HG03175 (cell line): Measurements from ENCODE around the gene ARHGEF3.
"Not testable (repeated sequence)": the region's sequence is repeated elsewhere in the genome, so short reads cannot be mapped to it uniquely, and the experiment has no call there.

Source experiments
- ATAC-seq: cut with Tn5 transposase; IDR thresholded peaks from one replicate; pipeline ENCODE4 v1.9.1; 2021; ENCODE audit warnings: mild to moderate bottlenecking, moderate library complexity; ENCODE audit not compliant: unreplicated experiment

ARHGEF3 gene

DNA sequence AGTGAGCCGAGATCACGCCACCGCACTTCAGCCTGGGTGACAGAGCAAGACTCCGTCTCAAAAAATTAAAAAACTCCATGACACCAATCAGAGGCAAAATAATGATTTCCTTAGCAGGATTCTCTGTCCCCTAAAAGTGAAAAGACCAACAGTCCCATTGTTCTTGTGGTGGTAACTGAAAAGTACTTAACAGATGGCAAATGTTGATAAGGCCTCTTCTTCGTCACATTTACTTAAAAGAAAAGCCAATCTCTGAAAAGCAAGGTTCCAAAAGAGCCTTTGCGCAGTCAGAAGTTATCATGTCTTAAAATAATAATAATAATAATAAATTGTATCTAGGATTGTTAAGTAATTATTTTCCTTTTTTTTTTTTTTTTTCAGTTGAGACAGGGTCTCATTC, 62.7 kb downstream of the ARHGEF3 start:
- no peak for ATAC-seq

- ATAC-seq, result no peak
These were observed 64.7 kb downstream of the ARHGEF3 start for GRCh38 chr3:56737006-56737405.

- no peak for ATAC-seq
These were observed 69.6 kb downstream of the ARHGEF3 start for GRCh38 chr3:56732109-56732508.

- ATAC-seq, result peak; percentile 95
These were observed 76.6 kb downstream of the ARHGEF3 start for GRCh38 chr3:56725175-56725574.

- ATAC-seq, result no peak
These were observed 77.1 kb downstream of the ARHGEF3 start for GRCh38 chr3:56724676-56725075.

GRCh38 chr3:56720849-56721248, 80.9 kb downstream of the ARHGEF3 start:
- no peak for ATAC-seq

GRCh38 chr3:56718809-56719208, 82.9 kb downstream of the ARHGEF3 start:
- ATAC-seq, result not testable (repeated sequence)

DNA sequence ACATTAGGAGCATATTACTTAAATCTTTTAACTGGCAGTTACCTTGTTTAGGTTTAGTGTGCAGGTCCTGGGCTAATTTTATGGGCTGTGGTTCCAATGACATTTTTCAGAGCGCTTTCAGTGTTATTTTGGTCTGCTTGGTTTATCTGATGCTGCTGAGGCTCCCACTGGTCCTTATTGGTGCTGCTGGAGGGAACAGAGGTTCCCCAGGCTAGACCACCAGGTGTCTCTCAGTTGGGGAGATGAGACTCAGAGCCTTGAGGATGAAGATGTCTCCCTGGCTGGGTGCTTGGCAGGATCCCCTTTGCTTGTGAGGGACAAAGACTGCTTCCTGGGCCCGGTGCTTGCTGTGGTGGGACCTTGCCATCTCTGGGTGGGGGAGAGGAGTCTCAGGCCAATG, 90.4 kb downstream of the ARHGEF3 start:
- no peak for ATAC-seq

GRCh38 chr3:56707412-56707811, 94.3 kb downstream of the ARHGEF3 start:
- not testable (repeated sequence) for ATAC-seq

DNA sequence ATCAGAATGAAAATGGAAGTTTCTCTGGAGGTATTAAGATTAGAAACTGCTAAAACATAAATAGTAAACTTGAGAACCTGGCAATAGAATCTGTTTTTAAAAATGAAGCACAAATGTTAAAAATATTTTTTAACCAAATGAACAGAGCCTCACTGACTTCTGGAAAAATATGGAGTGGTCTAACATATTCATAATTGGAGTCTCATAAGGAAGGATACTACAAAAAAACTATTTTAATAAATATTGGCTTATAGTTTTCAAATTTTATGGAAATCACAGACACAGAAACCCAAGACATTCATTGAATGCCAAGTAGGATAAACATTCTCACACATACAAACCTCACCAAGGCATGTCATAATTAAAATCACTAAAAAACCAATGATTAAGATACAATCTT, 95.1 kb downstream of the ARHGEF3 start:
- no peak for ATAC-seq

DNA sequence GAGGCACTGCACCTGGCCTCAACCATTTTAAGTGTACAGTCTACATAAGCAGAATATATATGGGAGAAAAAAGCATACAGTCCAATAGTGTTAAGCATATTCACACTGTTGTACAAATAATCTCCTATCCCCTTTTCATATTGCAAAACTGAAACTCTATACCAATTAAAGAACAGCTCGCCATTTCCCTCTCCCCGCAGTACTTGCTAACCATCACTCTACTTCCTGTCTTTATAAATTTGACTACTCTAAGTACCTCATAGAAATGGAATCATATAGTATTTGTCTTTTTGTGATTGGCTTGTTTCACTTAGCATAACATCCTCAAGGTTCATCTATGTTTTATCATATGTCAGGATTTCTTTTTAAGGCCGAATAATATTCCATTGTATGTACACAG, 97.0 kb downstream of the ARHGEF3 start:
- ATAC-seq, result no peak

GRCh38 chr3:56702490-56703315, 99.0 kb downstream of the ARHGEF3 start:
- ATAC-seq, result no peak

GRCh38 chr3:56700151-56700550, 101.6 kb downstream of the ARHGEF3 start:
- no peak for ATAC-seq

- ATAC-seq, result no peak
These were observed 106.7 kb downstream of the ARHGEF3 start for GRCh38 chr3:56694867-56695683.

DNA sequence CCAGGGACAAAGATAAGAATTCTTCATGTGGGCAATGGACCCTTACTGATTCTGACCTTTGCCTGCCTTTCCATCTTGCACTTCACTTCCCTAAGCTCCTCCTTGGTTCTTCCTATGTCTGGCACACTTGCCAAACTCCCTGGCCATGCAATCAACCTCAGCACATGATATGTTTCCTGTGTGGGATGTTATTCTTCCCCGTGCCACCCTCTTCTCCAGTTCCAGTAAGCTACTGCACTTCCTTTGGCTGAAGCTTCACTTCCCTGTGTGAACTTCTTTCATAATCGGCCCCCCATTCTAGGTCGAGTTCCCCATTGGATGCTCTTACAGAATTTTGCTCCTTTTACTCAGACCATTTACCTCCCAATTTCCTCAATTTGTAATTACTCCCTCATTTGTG, 108.0 kb downstream of the ARHGEF3 start:
- no peak for ATAC-seq

- ATAC-seq, result peak; percentile 66
These were observed 109.0 kb downstream of the ARHGEF3 start for GRCh38 chr3:56692520-56693433.

GRCh38 chr3:56692001-56692365, 109.8 kb downstream of the ARHGEF3 start:
- not testable (repeated sequence) for ATAC-seq

- no peak for ATAC-seq
These were observed 110.4 kb downstream of the ARHGEF3 start for GRCh38 chr3:56691165-56692000.

DNA sequence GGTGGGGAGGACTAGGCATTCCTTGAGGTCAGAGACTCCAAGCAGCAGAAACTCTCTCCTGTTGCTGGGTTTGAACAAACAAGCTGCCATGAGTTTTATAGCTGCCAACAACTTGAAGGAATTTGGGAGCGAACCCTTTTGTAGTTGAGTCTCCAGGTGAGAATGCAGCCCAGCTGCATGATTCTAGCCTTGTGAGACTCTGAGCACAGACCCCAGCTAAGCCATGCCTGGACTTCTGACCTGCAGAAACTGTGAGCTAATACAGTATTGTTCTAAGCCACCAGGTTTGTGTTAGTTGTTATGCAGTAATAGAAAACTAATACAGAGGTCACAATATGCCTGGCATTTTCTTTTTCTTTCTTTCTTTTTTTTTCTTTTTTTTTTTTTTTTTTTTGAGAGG, 112.4 kb downstream of the ARHGEF3 start:
- no peak for ATAC-seq

DNA sequence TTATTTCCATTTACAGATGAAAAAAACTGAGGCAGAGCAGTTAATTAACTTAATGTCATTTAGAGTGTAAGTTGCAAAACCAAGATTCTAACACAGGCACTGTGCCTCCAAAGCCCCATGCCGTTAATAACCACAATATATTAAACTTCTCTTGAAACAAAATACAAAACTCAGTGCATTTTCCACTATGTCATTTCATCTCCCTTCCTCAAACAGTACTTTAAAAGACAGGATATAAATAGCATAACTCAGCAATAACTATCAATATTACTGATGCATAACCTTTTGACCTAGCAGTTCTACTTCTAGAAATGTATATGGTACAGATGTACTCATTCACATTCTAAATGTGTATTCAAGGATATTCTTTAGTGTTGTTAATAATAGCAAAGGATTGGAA, 113.6 kb downstream of the ARHGEF3 start:
- peak; percentile 69 for ATAC-seq
